PC-9 (cell line): ENCODE results near the gene ZNF470.

ENCODE experiments used
- CTCF ChIP-seq: fragments of 200-600 bp; sonication (generic); conservative IDR thresholded peaks from 2 replicates; pipeline ENCODE4 v1.6.1; 2017; ENCODE audit warnings: mixed run types, antibody characterized with exemption, mild to moderate bottlenecking, moderate library complexity
- EZH2 ChIP-seq: fragments of 200-600 bp; sonication (generic); IDR thresholded peaks from 2 replicates; pipeline ENCODE4 v1.8.0; 2017; ENCODE audit warnings: antibody characterized with exemption, low read depth

GRCh38 chr19:56562766-56563165, 4.5 kb upstream of the ZNF470 start:
- TF ChIP-seq CTCF: no peak
- TF ChIP-seq EZH2: no peak
